Upper lobe of left lung (tissue), 6 donors: Measurements from ENCODE around the gene NT5C3A. TPM values are rescaled to one million over a fixed set of nuclear protein-coding genes. Genes with fewer than 3 reads are reported as not detected.
"Not testable (repeated sequence)": the region's sequence is repeated elsewhere in the genome, so short reads cannot be mapped to it uniquely, and the experiment has no call there.

Experiments used
- ATAC-seq, 2 donors: fragments of 200-7000 bp; cut with Tn5 transposase; one replicate each; pipeline ENCODE4 v1.9.1; 2022; ENCODE audit warnings: mild to moderate bottlenecking in 2 of 2, moderate library complexity in 2 of 2; ENCODE audit not compliant: low FRiP score in 2 of 2
- DNase-seq, 2 donors: peaks; one replicate each; pipeline ENCODE4 v3.0.0-alpha.2; 2019 to 2020
- H3K27ac ChIP-seq, 4 donors: fragments of 200-600 bp; sonication (generic); one replicate each; pipeline ENCODE4 v1.5.1; 2016 to 2019
- H3K27me3 ChIP-seq, 4 donors: fragments of 200-600 bp; sonication (generic); one replicate each; pipeline ENCODE4 v1.5.1; 2017 to 2019
- H3K36me3 ChIP-seq, 4 donors: fragments of 200-600 bp; sonication (generic); one replicate each; pipeline ENCODE4 v1.5.1; 2016 to 2019
- H3K4me1 ChIP-seq, 4 donors: fragments of 200-600 bp; sonication (generic); one replicate each; pipeline ENCODE4 v1.5.1; 2018 to 2019
- H3K4me3 ChIP-seq, 4 donors: fragments of 200-600 bp; sonication (generic); one replicate each; pipeline ENCODE4 v1.5.1; 2017 to 2019; ENCODE audit warnings: mild to moderate bottlenecking in 2 of 4, moderate library complexity in 1 of 4
- H3K9me3 ChIP-seq, 4 donors: fragments of 200-600 bp; sonication (generic); one replicate each; pipeline ENCODE4 v1.5.1; 2018 to 2019
- WGBS, 2 donors: methylation state at CpG; one replicate each; pipeline ENCODE4 v1.1.5; 2017 to 2018; 5-methylcytosine and 5-hydroxymethylcytosine counted together
- small RNA-seq, 4 donors: library from RNA; depleted of rRNA; stranded (forward); fragments of <200 nt; gene quantifications; one replicate each; pipeline ENCODE3, GENCODE V24; 2016
- total RNA-seq, 6 donors: library from RNA; depleted of rRNA in 4 of 6; stranded (reverse); fragments of >200 nt in 4 of 6; gene quantifications; one replicate each; pipeline versions ENCODE4 v1.1.0 to v1.2.1, GENCODE V29; 2016 to 2021
- TF ChIP-seq, protein P1 (sequence below), 6 experiments: fragments of 450-650 bp in 4 of 6; fragments of 200-600 bp in 2 of 6; sonication (generic) in 2 of 6; IDR thresholded peaks; one replicate each; pipeline ENCODE4 v1.5.1; 2016 to 2019; ENCODE audit warnings: antibody characterized with exemption in 6 of 6
- donor health status: DM: no; HTN: no; CAD: no; lungs with moderate emphysema.
- donor health status: DM: no; HTN: yes; CAD: no; lungs with severe emphysema.

The NT5C3A gene
- total RNA-seq, 6 donors from 2014 or later, result 18.4 to 52.3 (median 25.0) TPM

DNA sequence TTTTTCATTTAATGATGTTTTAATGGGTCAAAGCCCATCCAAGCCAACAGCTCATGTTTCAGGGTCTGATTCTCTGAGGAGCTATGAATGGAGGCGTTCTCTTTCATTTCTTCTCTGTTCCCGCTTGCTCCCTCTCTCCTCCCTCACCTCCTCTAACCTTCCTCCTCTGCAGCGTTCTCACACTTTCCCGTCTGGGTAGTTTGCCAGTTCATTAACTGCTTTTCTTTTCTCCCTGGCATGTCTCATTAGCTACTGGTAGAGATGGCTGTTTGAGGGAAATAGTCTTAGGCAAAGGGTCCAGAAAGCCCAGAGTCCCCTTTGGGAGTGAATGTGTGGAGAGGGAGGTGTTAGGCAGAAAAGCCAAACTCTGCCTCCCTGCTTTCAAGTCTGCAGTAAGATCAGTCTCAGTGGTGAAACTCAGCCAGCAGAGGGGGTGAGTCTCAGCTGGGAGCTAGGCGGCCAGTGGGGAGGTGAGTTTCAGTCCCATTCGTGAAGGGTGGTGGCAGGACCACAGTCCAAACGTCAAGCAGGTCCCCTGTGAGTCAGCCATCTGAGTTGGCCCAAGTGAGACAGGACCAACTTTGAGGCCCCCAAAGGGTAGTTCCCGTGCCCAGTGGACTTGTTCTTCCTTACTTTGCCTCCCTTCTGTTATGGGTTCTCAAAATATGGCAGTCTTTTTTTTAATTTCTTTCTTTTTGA lies 98.0 kb downstream of the NT5C3A start:
- H3K4me1 ChIP-seq, result peaks cover 0 to 16% (median 4%) of the 10 kb centered on the region in 4 donors
- WGBS, 2 donors, result 17 to 20% methylated on average over 8 of the region's 8 CpGs
- not testable (repeated sequence) for H3K27me3 ChIP-seq, H3K9me3 ChIP-seq, H3K36me3 ChIP-seq, DNase-seq, H3K4me3 ChIP-seq
- ATAC-seq, result peak; percentile 70 to 79
- H3K27ac ChIP-seq, result peak overlapping the region in 1 of 4 donors; percentile 66
- TF ChIP-seq, protein P1, sequence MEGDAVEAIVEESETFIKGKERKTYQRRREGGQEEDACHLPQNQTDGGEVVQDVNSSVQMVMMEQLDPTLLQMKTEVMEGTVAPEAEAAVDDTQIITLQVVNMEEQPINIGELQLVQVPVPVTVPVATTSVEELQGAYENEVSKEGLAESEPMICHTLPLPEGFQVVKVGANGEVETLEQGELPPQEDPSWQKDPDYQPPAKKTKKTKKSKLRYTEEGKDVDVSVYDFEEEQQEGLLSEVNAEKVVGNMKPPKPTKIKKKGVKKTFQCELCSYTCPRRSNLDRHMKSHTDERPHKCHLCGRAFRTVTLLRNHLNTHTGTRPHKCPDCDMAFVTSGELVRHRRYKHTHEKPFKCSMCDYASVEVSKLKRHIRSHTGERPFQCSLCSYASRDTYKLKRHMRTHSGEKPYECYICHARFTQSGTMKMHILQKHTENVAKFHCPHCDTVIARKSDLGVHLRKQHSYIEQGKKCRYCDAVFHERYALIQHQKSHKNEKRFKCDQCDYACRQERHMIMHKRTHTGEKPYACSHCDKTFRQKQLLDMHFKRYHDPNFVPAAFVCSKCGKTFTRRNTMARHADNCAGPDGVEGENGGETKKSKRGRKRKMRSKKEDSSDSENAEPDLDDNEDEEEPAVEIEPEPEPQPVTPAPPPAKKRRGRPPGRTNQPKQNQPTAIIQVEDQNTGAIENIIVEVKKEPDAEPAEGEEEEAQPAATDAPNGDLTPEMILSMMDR (IDR thresholded peaks at IDR 0.05), result peak in 5 of 6 experiments; percentile 12 to 38 (median 20)

Small RNAs within 50 kb of the gene (small RNA-seq; reads per million reads assigned to genes)
- gene RN7SL505P, result 0 reads per million in 4 donors
- gene RNU6-388P, result 0 reads per million in 4 donors
- 0 reads per million in 4 donors for gene RPS29P14

Other genes with a start within 250 kb of the NT5C3A start
- gene KBTBD2, start 171.0 kb downstream of the NT5C3A start, total RNA-seq, result 10 to 100 TPM; 19.0 to 53.1 (median 32.2) TPM
- gene FKBP9, start 105.3 kb downstream of the NT5C3A start, total RNA-seq, result 100 to 1,000 TPM; 117 to 262 (median 136) TPM
- 10 to 100 TPM in 4 of 6 donors, 1 to 10 TPM in 2; 5.9 to 15.7 (median 11.9) TPM for gene RP9, start 46.6 kb upstream of the NT5C3A start, total RNA-seq
- gene BBS9, start 66.8 kb upstream of the NT5C3A start, total RNA-seq, result 10 to 100 TPM; 14.5 to 72.3 (median 20.6) TPM